ENCODE measurements around the gene INTS14.

DNA sequence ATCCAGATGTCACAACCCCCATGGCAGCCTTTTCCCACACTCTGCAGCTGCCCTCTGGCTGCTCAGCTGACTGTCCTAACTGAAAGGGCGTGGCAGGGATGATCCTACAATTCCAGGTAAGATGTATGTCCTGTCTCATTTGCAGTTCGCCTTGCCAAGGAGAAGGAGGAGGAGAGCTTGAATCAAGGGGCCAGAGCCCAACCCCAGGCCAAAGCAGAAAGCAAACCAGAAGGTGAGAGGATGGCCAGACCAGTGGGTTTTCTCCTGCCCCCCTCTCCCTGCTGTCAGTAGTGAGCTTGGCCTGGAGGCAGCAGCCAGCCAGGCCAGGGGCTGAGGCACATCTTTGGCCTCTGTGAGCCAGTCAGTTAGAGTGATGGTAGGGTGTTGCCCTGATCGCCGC, 33.4 kb upstream of the INTS14 start:
- TF ChIP-seq, protein P1, sequence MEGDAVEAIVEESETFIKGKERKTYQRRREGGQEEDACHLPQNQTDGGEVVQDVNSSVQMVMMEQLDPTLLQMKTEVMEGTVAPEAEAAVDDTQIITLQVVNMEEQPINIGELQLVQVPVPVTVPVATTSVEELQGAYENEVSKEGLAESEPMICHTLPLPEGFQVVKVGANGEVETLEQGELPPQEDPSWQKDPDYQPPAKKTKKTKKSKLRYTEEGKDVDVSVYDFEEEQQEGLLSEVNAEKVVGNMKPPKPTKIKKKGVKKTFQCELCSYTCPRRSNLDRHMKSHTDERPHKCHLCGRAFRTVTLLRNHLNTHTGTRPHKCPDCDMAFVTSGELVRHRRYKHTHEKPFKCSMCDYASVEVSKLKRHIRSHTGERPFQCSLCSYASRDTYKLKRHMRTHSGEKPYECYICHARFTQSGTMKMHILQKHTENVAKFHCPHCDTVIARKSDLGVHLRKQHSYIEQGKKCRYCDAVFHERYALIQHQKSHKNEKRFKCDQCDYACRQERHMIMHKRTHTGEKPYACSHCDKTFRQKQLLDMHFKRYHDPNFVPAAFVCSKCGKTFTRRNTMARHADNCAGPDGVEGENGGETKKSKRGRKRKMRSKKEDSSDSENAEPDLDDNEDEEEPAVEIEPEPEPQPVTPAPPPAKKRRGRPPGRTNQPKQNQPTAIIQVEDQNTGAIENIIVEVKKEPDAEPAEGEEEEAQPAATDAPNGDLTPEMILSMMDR (IDR thresholded peaks at IDR 0.05): no peak
- no peak for TF ChIP-seq POLR2A (IDR thresholded peaks at IDR 0.05)
